Body of pancreas (tissue), 4 donors: Measurements from ENCODE around the gene ATRNL1.

Source experiments
- POLR2A ChIP-seq, 3 donors: fragments of 450-650 bp; IDR thresholded peaks; one replicate each; pipeline ENCODE4 v1.6.1; 2016; ENCODE audit warnings: antibody characterized with exemption in 3 of 3, mild to moderate bottlenecking in 2 of 3
- TF ChIP-seq, protein P1 (sequence below), 7 experiments: fragments of 450-650 bp in 4 of 7; fragments of 200-600 bp in 3 of 7; sonication (generic) in 3 of 7; IDR thresholded peaks; one replicate each; pipeline ENCODE4 v1.5.1; 2016 to 2019; ENCODE audit warnings: antibody characterized with exemption in 7 of 7

DNA sequence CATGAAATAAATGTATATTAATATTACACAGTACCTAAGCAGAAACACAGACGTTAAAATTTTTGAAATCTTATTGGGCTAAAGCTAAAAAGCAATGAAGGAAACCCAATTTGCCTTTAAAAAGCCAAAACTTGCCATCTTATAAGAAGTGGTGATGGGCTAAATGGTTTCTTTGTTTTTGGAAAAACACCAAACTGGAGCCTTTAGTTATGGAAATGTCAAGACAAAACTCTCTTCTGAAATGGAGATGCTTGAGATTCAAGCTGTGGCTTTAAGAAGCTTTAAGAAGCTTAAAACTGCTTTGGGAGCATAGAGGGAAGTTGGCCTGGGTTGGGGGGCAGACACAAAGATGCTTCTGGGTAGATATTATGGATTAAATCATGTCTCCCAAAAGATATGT, 902.9 kb downstream of the ATRNL1 start:
- TF ChIP-seq POLR2A (IDR thresholded peaks at IDR 0.05), result no peak
- TF ChIP-seq, protein P1, sequence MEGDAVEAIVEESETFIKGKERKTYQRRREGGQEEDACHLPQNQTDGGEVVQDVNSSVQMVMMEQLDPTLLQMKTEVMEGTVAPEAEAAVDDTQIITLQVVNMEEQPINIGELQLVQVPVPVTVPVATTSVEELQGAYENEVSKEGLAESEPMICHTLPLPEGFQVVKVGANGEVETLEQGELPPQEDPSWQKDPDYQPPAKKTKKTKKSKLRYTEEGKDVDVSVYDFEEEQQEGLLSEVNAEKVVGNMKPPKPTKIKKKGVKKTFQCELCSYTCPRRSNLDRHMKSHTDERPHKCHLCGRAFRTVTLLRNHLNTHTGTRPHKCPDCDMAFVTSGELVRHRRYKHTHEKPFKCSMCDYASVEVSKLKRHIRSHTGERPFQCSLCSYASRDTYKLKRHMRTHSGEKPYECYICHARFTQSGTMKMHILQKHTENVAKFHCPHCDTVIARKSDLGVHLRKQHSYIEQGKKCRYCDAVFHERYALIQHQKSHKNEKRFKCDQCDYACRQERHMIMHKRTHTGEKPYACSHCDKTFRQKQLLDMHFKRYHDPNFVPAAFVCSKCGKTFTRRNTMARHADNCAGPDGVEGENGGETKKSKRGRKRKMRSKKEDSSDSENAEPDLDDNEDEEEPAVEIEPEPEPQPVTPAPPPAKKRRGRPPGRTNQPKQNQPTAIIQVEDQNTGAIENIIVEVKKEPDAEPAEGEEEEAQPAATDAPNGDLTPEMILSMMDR (IDR thresholded peaks at IDR 0.05), result no peak
